ENCODE data around the gene ANXA6. TPM values are rescaled to one million over a fixed set of nuclear protein-coding genes. Genes with fewer than 3 reads are reported as not detected.
A peak's percentile ranks its signal among the peaks of the same experiment; 100 is the strongest.

Gene ANXA6
- total RNA-seq, 1 experiment from 2014 or later = 277 TPM

DNA sequence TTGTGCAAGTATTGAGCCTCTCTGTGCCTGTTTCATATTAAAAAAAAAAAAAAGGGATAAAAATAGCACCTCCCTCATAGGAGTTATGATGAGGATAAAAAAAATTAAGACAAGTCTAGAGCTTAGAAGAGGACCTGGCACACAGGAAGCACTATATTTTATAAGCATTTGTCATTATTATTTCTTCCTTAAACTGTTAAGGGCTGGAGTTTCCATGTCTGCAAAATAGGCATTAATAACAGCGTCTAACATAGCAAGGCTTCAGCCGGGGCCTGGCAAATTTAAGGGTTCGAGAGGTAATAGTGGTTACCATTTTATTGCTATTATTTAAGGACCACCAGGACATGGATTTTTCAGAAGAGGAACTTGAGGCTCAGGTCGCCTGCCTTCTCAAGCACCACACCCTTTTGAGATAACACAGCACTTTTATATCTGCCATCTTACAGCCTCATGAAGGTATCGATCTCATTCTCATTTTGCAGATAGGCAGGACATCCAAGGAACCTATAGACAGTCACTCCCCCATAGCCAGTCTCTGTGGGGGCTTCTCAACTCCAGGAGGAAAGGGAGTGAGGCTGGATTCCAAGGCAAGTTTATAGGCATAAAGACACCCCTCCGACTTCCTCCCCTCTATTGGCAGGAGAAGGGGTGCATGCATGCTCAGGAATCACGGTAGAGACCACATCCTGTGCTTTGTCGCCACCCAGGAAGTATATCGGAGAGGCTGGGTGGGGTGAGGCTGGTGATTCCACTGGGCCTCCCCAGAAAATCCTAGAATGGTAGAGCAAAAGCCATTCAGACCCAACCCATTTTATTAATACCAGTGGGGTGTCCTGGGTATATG, 2.4 kb downstream of the ANXA6 start:
- no peaks in the 10 kb centered on the region for H3K36me3 ChIP-seq (ENCODE audit: insufficient read depth, low read length)
- H3K4me2 ChIP-seq (ENCODE audit: low read depth, low read length, poor library complexity, severe bottlenecking) = peak overlapping the region; percentile 87
- H3K9me2 ChIP-seq (replicated peaks; ENCODE audit: insufficient read depth, low read length) = no peaks in the 10 kb centered on the region
- H3K9me3 ChIP-seq (ENCODE audit: low read length) = no peaks in the 10 kb centered on the region
- no peak overlapping the region for H2AFZ ChIP-seq (ENCODE audit: low read length)
- H3K4me3 ChIP-seq (ENCODE audit: low read length) = peak overlapping the region; percentile 70
- DNase-seq = no peak
- H3K27ac ChIP-seq (ENCODE audit: low read length) = peak overlapping the region; percentile 95
- H4K20me1 ChIP-seq (ENCODE audit: insufficient read depth, low read depth, low read length) = no peaks in the 10 kb centered on the region
- H3K27me3 ChIP-seq (ENCODE audit: low read length) = no peaks in the 10 kb centered on the region
- H3K79me2 ChIP-seq (ENCODE audit: low read length) = peaks cover 82% of the 10 kb centered on the region
- peaks cover 90% of the 10 kb centered on the region for H3K4me1 ChIP-seq (ENCODE audit: low read length)
- peak overlapping the region; percentile 90 for H3K9ac ChIP-seq (ENCODE audit: low read length)

DNA sequence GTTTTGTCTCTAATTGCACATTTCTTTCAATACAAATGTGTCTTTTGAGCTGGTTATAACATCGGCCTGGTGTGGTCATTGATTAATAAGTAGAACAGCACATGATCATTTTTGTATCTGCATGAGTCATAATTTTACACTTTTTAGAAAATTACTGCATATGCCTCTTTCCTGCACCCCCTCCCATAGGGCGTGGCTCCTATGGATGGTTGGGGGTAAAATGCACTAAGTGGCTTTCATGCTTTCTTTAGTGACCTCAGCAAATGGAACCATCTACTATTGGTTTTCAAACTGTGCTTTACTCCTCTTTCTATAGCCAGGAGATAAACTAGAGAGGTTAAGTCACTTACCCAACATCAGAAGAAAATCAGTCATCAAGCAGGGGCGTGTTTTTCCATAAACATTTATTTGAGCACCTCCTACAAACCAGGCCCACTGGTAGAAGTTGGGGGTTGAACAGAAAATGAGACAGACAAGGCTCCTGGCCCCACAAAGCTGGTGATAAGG, 3.8 kb downstream of the ANXA6 start:
- peak; percentile 49 for DNase-seq
- no peaks in the 10 kb centered on the region for H3K27me3 ChIP-seq (ENCODE audit: low read length)
- H3K79me2 ChIP-seq (ENCODE audit: low read length) = peaks cover 96% of the 10 kb centered on the region
- no peaks in the 10 kb centered on the region for H3K9me3 ChIP-seq (ENCODE audit: low read length)
- peak overlapping the region; percentile 95 for H3K27ac ChIP-seq (ENCODE audit: low read length)
- H3K4me1 ChIP-seq (ENCODE audit: low read length) = peaks cover 90% of the 10 kb centered on the region
- no peaks in the 10 kb centered on the region for H3K9me2 ChIP-seq (replicated peaks; ENCODE audit: insufficient read depth, low read length)
- peak overlapping the region; percentile 87 for H3K4me2 ChIP-seq (ENCODE audit: low read depth, low read length, poor library complexity, severe bottlenecking)
- no peaks in the 10 kb centered on the region for H3K36me3 ChIP-seq (ENCODE audit: insufficient read depth, low read length)
- peak overlapping the region; percentile 33 for H3K4me3 ChIP-seq (ENCODE audit: low read length)
- peak overlapping the region; percentile 64 for H3K9ac ChIP-seq (ENCODE audit: low read length)
- no peak overlapping the region for H2AFZ ChIP-seq (ENCODE audit: low read length)
- no peaks in the 10 kb centered on the region for H4K20me1 ChIP-seq (ENCODE audit: insufficient read depth, low read depth, low read length)

DNA sequence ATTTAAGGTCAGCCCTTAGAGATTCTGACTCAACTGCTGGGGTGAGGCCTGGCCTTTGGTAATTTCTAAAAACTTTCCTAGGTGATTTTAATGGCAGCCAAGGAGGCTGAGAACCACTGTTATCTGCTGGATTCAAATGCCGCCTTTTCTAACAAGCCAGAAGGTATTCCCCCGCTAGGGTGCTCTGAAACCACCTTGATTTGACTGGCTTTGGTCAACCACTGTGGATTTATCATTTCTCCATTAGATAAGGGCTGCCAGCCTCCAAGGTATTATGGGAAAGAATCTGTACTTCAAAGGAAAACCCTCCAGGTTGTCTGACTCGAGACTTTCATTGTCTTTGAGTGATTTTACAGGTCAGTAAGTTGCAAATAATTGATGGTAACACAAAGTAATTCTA, 4.3 kb downstream of the ANXA6 start:
- peaks cover 96% of the 10 kb centered on the region for H3K79me2 ChIP-seq (ENCODE audit: low read length)
- peak; percentile 66 for DNase-seq

DNA sequence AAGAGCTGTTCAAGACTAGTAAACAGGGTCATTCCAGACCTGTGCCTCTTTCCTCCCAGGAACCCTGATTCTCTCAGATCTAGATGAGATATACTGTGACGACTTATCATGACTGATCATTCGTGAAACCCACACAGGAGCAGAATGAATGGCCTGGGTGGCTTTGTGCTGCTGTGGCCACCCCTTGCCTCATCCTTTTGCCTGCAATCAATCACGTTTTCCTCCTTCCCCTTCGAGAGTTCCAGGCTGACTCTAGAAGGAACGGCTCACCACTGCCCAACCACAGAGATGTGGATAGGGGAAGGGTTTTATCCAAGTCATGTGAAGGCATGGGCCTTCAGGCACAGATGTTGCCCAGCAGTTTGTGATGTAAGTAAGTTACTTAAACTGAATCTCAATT, 5.8 kb downstream of the ANXA6 start:
- H3K9me3 ChIP-seq (ENCODE audit: low read length) = no peaks in the 10 kb centered on the region
- no peaks in the 10 kb centered on the region for H4K20me1 ChIP-seq (ENCODE audit: insufficient read depth, low read depth, low read length)
- no peaks in the 10 kb centered on the region for H3K27me3 ChIP-seq (ENCODE audit: low read length)
- H3K4me2 ChIP-seq (ENCODE audit: low read depth, low read length, poor library complexity, severe bottlenecking) = peak overlapping the region; percentile 87
- peak overlapping the region; percentile 71 for H3K9ac ChIP-seq (ENCODE audit: low read length)
- peaks cover 17% of the 10 kb centered on the region; the same call in 1 of the 2 replicates for H3K36me3 ChIP-seq (ENCODE audit: insufficient read depth, low read length)
- no peak overlapping the region for H2AFZ ChIP-seq (ENCODE audit: low read length)
- H3K79me2 ChIP-seq (ENCODE audit: low read length) = peaks cover 96% of the 10 kb centered on the region
- peak overlapping the region; percentile 28; the same call in 1 of the 2 replicates for H3K4me3 ChIP-seq (ENCODE audit: low read length)
- peak overlapping the region; percentile 95 for H3K27ac ChIP-seq (ENCODE audit: low read length)
- peak; percentile 55 for DNase-seq
- peaks cover 99% of the 10 kb centered on the region for H3K4me1 ChIP-seq (ENCODE audit: low read length)
- H3K9me2 ChIP-seq (replicated peaks; ENCODE audit: insufficient read depth, low read length) = no peaks in the 10 kb centered on the region

More for the DNA sequence above, 4.3 kb downstream of the ANXA6 start:
- Histone ChIP-seq H3K9ac (ENCODE audit: low read length) (peak overlapping the region; percentile 64), H3K36me3 (ENCODE audit: insufficient read depth, low read length) (peaks cover 3% of the 10 kb centered on the region; the same call in 1 of the 2 replicates), H3K9me2 (replicated peaks; ENCODE audit: insufficient read depth, low read length) (no peaks in the 10 kb centered on the region), H3K27ac (ENCODE audit: low read length) (peak overlapping the region; percentile 95), H4K20me1 (ENCODE audit: insufficient read depth, low read depth, low read length) (no peaks in the 10 kb centered on the region), H3K4me3 (ENCODE audit: low read length) (peak overlapping the region; percentile 33), H3K27me3 (ENCODE audit: low read length) (no peaks in the 10 kb centered on the region), H2AFZ (ENCODE audit: low read length) (no peak overlapping the region), H3K9me3 (ENCODE audit: low read length) (no peaks in the 10 kb centered on the region), H3K4me2 (ENCODE audit: low read depth, low read length, poor library complexity, severe bottlenecking) (peak overlapping the region; percentile 87), H3K4me1 (ENCODE audit: low read length) (peaks cover 90% of the 10 kb centered on the region)

DNA sequence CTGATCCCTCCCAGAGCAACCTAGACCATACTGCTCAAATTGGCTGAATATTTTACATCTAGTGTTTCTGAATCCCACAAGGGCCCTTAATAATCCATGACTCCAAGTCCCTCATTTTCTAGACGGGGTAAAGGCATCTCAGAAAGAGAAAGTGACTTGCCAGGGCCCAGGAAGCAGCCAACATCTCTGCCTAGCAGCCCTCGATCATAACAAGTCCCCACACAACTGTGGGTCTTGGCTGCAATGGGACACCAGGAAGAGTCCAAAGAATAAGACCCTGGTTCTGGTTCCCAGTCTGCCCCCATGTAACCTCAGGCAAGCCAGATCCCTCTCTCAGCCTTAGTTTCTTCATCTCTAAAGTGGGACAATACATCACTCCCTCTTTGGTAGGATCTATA, 6.3 kb downstream of the ANXA6 start:
- Histone ChIP-seq H3K36me3 (ENCODE audit: insufficient read depth, low read length) (peaks cover 22% of the 10 kb centered on the region; the same call in 1 of the 2 replicates), H2AFZ (ENCODE audit: low read length) (no peak overlapping the region), H3K9me2 (replicated peaks; ENCODE audit: insufficient read depth, low read length) (no peaks in the 10 kb centered on the region), H3K27me3 (ENCODE audit: low read length) (no peaks in the 10 kb centered on the region), H4K20me1 (ENCODE audit: insufficient read depth, low read depth, low read length) (no peaks in the 10 kb centered on the region; the same call in 1 of the 2 replicates), H3K4me1 (ENCODE audit: low read length) (peaks cover 99% of the 10 kb centered on the region), H3K27ac (ENCODE audit: low read length) (peak overlapping the region; percentile 95), H3K9me3 (ENCODE audit: low read length) (no peaks in the 10 kb centered on the region), H3K9ac (ENCODE audit: low read length) (peak overlapping the region; percentile 71), H3K4me3 (ENCODE audit: low read length) (peak overlapping the region; percentile 28), H3K4me2 (ENCODE audit: low read depth, low read length, poor library complexity, severe bottlenecking) (peak overlapping the region; percentile 87), H3K79me2 (ENCODE audit: low read length) (peaks cover 96% of the 10 kb centered on the region)
- peak; percentile 55 for DNase-seq

DNA sequence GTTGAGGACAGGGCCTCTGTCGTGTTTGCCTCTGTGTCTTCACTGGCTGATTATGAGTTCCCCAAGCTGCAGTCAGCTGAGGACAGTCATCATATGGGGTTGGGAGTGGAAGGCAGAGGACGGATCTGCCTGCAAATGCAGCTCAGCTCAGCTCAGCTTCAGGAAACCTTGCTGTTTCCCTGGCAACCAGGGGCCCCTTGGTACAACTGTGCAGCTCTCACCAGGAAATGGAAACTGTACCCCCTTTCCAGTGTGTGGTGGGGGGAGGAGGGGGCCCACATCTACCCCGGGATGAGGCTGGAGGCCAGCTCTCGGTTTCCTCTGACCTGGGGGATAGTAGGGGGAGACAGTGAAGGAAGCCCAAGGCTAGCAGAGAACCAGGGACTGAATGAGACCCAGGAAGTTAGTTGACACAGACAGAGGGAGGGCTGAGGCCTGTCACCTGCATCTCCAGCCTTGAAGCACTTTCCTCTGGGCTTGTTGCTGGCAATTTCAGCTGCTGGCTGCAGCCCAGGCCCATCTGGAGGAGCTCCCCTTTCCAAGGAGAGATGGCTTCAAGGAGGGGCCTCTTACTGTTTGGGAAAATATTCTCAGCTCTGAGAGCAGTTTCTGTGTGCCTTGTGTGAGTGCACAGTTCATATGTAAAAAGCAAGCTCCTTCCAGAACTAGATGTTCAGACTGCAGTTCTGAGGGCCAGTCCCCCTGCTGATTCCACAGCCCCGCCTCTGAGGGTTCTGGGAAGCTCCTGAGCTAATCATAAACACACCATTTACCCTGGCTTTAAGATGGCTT, 6.9 kb downstream of the ANXA6 start:
- Histone ChIP-seq H3K36me3 (ENCODE audit: insufficient read depth, low read length) (peaks cover 24% of the 10 kb centered on the region; the same call in 1 of the 2 replicates), H3K27me3 (ENCODE audit: low read length) (no peaks in the 10 kb centered on the region), H3K4me3 (ENCODE audit: low read length) (peak overlapping the region; percentile 28), H4K20me1 (ENCODE audit: insufficient read depth, low read depth, low read length) (no peaks in the 10 kb centered on the region; the same call in 1 of the 2 replicates), H3K79me2 (ENCODE audit: low read length) (peaks cover 96% of the 10 kb centered on the region), H3K9ac (ENCODE audit: low read length) (peak overlapping the region; percentile 71), H3K4me1 (ENCODE audit: low read length) (peaks cover 99% of the 10 kb centered on the region), H3K9me3 (ENCODE audit: low read length) (no peaks in the 10 kb centered on the region), H2AFZ (ENCODE audit: low read length) (no peak overlapping the region), H3K9me2 (replicated peaks; ENCODE audit: insufficient read depth, low read length) (no peaks in the 10 kb centered on the region), H3K27ac (ENCODE audit: low read length) (peak overlapping the region; percentile 95), H3K4me2 (ENCODE audit: low read depth, low read length, poor library complexity, severe bottlenecking) (peak overlapping the region; percentile 87)
- peak; percentile 84 for DNase-seq

DNA sequence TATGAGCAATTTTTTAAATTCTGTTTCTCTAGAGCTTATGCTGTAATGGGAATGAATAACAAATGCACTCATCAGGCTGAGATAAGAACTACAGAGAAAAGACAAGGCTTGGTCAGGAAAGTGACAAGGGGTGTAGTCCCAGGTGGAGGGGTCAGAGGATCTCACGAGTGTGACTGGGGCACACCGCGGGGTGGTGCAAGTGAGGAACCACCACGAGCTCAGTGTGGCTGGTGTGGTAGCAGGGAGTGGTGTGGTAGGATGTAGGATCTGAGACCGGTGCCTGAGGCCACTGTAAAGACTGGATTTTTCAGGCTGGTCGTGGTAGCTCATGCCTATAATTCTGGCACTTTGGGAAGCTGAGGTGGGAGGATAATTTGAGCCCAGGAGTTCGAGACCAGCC, 9.0 kb downstream of the ANXA6 start:
- Histone ChIP-seq H3K4me3 (ENCODE audit: low read length) (no peak overlapping the region), H4K20me1 (ENCODE audit: insufficient read depth, low read depth, low read length) (no peaks in the 10 kb centered on the region; the same call in 1 of the 2 replicates), H3K4me1 (ENCODE audit: low read length) (peaks cover 99% of the 10 kb centered on the region), H3K9me3 (ENCODE audit: low read length) (no peaks in the 10 kb centered on the region), H2AFZ (ENCODE audit: low read length) (no peak overlapping the region), H3K4me2 (ENCODE audit: low read depth, low read length, poor library complexity, severe bottlenecking) (no peak overlapping the region), H3K27me3 (ENCODE audit: low read length) (no peaks in the 10 kb centered on the region), H3K9me2 (replicated peaks; ENCODE audit: insufficient read depth, low read length) (no peaks in the 10 kb centered on the region), H3K27ac (ENCODE audit: low read length) (peak overlapping the region; percentile 11; the same call in 1 of the 2 replicates), H3K79me2 (ENCODE audit: low read length) (peaks cover 99% of the 10 kb centered on the region), H3K36me3 (ENCODE audit: insufficient read depth, low read length) (peaks cover 25% of the 10 kb centered on the region; the same call in 1 of the 2 replicates), H3K9ac (ENCODE audit: low read length) (0 out of 2 replicates have a peak overlapping the region, but pooled peaks have one; percentile 3)
- DNase-seq = no peak
